ENCODE measurements around the gene POTEI. TPM values are rescaled to one million over a fixed set of nuclear protein-coding genes. Genes with fewer than 3 reads are reported as not detected.
"Not testable (repeated sequence)": the region's sequence is repeated elsewhere in the genome, so short reads cannot be mapped to it uniquely, and the experiment has no call there.

POTEI gene
- total RNA-seq, 1 donor from 2014 or later, result 2.4 TPM

DNA sequence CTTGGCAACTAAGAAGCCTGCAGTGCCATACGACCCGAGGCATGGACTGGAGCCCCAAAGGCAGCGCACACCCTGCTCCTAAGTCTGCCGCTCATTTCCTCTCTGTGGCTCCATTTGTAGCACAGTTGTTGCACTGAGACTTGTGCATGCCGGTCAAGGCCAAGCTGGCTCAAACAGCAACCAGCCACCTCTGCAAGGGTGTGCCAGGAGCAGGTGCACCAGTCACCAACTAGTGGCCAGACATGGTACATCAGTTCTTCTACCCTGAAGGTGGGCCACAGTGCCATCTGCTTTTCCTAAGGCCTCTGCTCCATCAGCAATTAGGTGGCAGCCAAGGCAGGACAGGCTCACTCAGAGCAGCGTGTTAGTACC is 54.4 kb downstream of the POTEI start:
- not testable (repeated sequence) for H4K20me1 ChIP-seq (ENCODE audit: low read depth); H3K36me3 Mint-ChIP-seq; H3K79me2 ChIP-seq (ENCODE audit: low read depth); H3K9me3 Mint-ChIP-seq; H3K9me3 ChIP-seq (ENCODE audit: low read depth); H3K27me3 Mint-ChIP-seq (ENCODE audit: insufficient read depth, low read depth); H3K27ac Mint-ChIP-seq; H3K4me3 Mint-ChIP-seq; H3K4me2 ChIP-seq; H3K4me1 ChIP-seq; H3K4me1 Mint-ChIP-seq; H3K4me3 ChIP-seq; H3F3A ChIP-seq (ENCODE audit: low read depth); H2AFZ ChIP-seq (replicated peaks); H3K27me3 ChIP-seq; H3K27ac ChIP-seq; H3K9ac ChIP-seq; H3K36me3 ChIP-seq
- TF ChIP-seq, protein P1, sequence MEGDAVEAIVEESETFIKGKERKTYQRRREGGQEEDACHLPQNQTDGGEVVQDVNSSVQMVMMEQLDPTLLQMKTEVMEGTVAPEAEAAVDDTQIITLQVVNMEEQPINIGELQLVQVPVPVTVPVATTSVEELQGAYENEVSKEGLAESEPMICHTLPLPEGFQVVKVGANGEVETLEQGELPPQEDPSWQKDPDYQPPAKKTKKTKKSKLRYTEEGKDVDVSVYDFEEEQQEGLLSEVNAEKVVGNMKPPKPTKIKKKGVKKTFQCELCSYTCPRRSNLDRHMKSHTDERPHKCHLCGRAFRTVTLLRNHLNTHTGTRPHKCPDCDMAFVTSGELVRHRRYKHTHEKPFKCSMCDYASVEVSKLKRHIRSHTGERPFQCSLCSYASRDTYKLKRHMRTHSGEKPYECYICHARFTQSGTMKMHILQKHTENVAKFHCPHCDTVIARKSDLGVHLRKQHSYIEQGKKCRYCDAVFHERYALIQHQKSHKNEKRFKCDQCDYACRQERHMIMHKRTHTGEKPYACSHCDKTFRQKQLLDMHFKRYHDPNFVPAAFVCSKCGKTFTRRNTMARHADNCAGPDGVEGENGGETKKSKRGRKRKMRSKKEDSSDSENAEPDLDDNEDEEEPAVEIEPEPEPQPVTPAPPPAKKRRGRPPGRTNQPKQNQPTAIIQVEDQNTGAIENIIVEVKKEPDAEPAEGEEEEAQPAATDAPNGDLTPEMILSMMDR (IDR thresholded peaks at IDR 0.05), result peak; percentile 29
- peak; percentile 1 for DNase-seq (ENCODE audit: low spot score)

DNA sequence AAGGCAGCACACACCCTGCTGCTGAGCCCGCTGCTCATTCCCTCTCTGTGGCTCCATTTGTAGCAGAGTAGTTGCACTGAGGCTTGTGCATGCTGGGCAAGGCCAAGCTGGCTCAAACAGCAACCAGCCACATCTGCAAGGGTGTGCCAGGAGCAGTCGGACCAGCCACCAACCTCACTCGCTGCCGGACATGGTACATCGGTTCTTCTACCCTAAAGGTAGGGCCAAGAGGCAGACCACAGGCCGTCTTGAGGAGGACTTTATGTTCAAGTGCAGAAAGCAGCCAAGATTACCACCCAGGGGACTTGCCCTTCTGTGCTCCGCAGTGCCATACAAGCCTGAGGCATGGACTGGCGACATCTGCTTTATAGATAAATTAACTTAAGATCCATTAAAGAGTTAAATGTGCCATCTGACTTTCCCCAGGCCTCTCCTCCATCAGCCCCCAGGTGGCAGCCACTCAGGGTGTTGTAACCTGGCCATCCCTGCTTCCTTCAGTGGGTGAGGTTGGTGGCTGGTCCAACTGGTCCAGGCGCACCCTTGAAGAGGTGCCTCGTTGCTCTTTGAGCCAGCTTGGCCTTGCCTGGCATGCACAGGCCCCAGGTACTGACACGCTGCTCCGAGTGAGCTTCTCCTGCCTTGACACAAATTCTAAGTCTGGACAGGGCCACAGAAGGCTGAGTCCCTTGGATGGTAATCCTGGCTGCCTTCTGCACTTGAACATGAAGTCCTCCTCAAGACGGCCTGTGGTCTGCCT is 55.0 kb downstream of the POTEI start:
- H2AFZ ChIP-seq (replicated peaks); H4K20me1 ChIP-seq (ENCODE audit: low read depth); H3K27me3 ChIP-seq; H3K79me2 ChIP-seq (ENCODE audit: low read depth); H3K9me3 ChIP-seq (ENCODE audit: low read depth); H3K27ac ChIP-seq; H3K4me1 Mint-ChIP-seq; DNase-seq (ENCODE audit: low spot score); H3K4me2 ChIP-seq; H3K27ac Mint-ChIP-seq; H3K4me1 ChIP-seq; H3F3A ChIP-seq (ENCODE audit: low read depth); H3K9me3 Mint-ChIP-seq; H3K4me3 ChIP-seq; H3K4me3 Mint-ChIP-seq; H3K27me3 Mint-ChIP-seq (ENCODE audit: insufficient read depth, low read depth); H3K36me3 ChIP-seq; H3K9ac ChIP-seq; H3K36me3 Mint-ChIP-seq: not testable (repeated sequence)

DNA sequence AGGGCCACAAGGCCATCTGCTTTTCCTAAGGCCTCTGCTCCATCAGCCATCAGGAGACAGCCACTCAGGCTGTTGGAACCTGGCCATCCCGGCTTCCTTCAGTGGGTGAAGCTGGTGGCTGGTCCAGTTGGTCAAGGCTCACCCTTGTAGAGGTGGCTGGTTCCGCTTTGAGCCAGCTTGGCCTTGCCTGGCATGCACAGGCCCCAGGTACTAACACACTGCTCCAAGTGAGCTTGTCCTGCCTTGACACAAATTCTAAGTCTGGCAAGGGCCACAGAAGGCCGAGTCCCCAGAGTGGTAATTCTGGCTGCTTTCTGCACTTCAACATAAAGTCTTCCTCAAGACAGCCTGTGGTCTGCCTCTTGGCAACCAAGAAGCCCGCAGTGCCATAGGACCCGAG is 56.2 kb downstream of the POTEI start:
- not testable (repeated sequence) for H3K4me2 ChIP-seq; H4K20me1 ChIP-seq (ENCODE audit: low read depth); H3K4me1 ChIP-seq; H2AFZ ChIP-seq (replicated peaks); H3K27ac Mint-ChIP-seq; H3K36me3 ChIP-seq; H3K27ac ChIP-seq; H3K4me1 Mint-ChIP-seq; H3K9ac ChIP-seq; H3K27me3 Mint-ChIP-seq (ENCODE audit: insufficient read depth, low read depth); H3K27me3 ChIP-seq; H3K79me2 ChIP-seq (ENCODE audit: low read depth); H3K4me3 Mint-ChIP-seq; H3F3A ChIP-seq (ENCODE audit: low read depth); H3K36me3 Mint-ChIP-seq; H3K4me3 ChIP-seq; H3K9me3 Mint-ChIP-seq; DNase-seq (ENCODE audit: low spot score); H3K9me3 ChIP-seq (ENCODE audit: low read depth)

DNA sequence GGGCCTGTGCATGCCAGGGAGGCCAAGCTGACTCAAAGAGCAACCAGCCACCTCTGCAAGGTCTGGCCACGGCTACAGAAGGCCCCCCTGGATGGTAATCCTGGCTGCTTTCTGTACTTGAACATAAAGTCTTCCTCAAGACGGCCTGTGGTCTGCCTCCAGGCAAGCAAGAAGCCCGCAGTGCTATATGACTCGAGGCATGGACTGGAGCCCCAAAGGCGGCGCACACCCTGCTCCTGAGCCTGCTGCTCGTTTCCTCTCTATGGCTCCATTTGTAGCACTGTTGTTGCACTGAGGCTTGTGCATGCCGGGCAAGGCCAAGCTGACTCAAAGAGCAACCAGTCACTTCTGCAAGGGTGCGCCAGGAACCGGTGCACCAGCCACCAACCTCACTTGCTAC is 57.3 kb downstream of the POTEI start:
- not testable (repeated sequence) for H3K27ac ChIP-seq; H3K9me3 Mint-ChIP-seq; H3K4me1 Mint-ChIP-seq; H3K9ac ChIP-seq; H3K27me3 Mint-ChIP-seq (ENCODE audit: insufficient read depth, low read depth); H3K79me2 ChIP-seq (ENCODE audit: low read depth); H4K20me1 ChIP-seq (ENCODE audit: low read depth); H3K36me3 ChIP-seq; H3K4me1 ChIP-seq; H3K27me3 ChIP-seq; DNase-seq (ENCODE audit: low spot score); H3K4me2 ChIP-seq; H3K27ac Mint-ChIP-seq; H3K4me3 ChIP-seq; H3K4me3 Mint-ChIP-seq; H3F3A ChIP-seq (ENCODE audit: low read depth); H2AFZ ChIP-seq (replicated peaks); H3K9me3 ChIP-seq (ENCODE audit: low read depth); H3K36me3 Mint-ChIP-seq

DNA sequence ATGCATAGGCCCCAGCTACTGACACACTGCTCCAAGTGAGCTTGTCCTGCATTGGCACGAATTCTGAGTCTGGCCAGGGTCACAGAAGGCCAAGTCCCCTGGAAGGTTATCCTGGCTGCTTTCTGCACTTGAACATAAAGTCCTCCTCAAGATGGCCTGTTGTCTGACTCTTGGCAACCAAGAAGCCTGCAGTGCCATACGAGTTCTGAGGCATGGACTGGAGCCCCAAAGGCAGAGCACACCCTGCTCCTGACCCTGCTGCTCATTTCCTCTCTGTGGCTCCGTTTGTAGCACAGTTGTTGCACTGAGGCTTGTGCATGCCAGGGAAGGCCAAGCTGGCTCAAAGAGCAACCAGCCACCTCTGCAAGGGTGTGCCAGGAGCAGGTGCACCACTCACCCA is 57.9 kb downstream of the POTEI start:
- H3K79me2 ChIP-seq (ENCODE audit: low read depth); H3K27ac ChIP-seq; H3K9me3 ChIP-seq (ENCODE audit: low read depth); H3K4me3 Mint-ChIP-seq; H3K4me2 ChIP-seq; H3K4me1 Mint-ChIP-seq; DNase-seq (ENCODE audit: low spot score); H3K27me3 ChIP-seq; H3K27me3 Mint-ChIP-seq (ENCODE audit: insufficient read depth, low read depth); H3K9ac ChIP-seq; H3K36me3 Mint-ChIP-seq; H3K9me3 Mint-ChIP-seq; H3K27ac Mint-ChIP-seq; H3K4me3 ChIP-seq; H2AFZ ChIP-seq (replicated peaks); H3F3A ChIP-seq (ENCODE audit: low read depth); H4K20me1 ChIP-seq (ENCODE audit: low read depth); H3K36me3 ChIP-seq; H3K4me1 ChIP-seq: not testable (repeated sequence)

DNA sequence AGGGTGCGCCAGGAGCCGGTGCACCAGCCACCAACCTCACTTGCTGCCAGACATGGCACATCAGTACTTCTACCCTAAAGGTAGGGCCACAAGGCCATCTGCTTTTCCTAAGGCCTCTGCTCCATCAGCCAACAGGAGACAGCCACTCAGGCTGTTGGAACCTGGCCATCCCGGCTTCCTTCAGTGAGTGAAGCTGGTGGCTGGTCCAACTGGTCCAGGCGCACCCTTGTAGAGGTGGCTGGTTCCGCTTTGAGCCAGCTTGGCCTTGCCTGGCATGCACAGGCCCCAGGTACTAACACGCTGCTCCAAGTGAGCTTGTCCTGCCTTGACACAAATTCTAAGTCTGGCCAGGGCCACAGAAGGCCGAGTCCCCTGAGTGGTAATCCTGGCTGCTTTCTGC is 58.8 kb downstream of the POTEI start:
- not testable (repeated sequence) for H4K20me1 ChIP-seq (ENCODE audit: low read depth); H3F3A ChIP-seq (ENCODE audit: low read depth); H3K9ac ChIP-seq; H3K9me3 Mint-ChIP-seq; H3K27me3 ChIP-seq; H2AFZ ChIP-seq (replicated peaks); DNase-seq (ENCODE audit: low spot score); H3K27me3 Mint-ChIP-seq (ENCODE audit: insufficient read depth, low read depth); H3K4me3 Mint-ChIP-seq; H3K9me3 ChIP-seq (ENCODE audit: low read depth); H3K79me2 ChIP-seq (ENCODE audit: low read depth); H3K4me1 ChIP-seq; H3K4me1 Mint-ChIP-seq; H3K4me2 ChIP-seq; H3K36me3 Mint-ChIP-seq; H3K36me3 ChIP-seq; H3K27ac Mint-ChIP-seq; H3K27ac ChIP-seq; H3K4me3 ChIP-seq
